Liver (tissue), 3 donors: ENCODE measurements around the gene CUZD1.

Experiments used
- EGR1 ChIP-seq, 2 donors: IDR thresholded peaks; 2 replicates each; pipeline ENCODE4 v1.6.1; 2016 to 2018; ENCODE audit warnings: antibody characterized with exemption in 2 of 2, low read depth in 2 of 2
- FOXA1 ChIP-seq: IDR thresholded peaks from 2 replicates; pipeline ENCODE4 v1.6.1; 2016; ENCODE audit warnings: antibody characterized with exemption
- FOXA2 ChIP-seq: IDR thresholded peaks from 2 replicates; pipeline ENCODE4 v1.6.1; 2016; ENCODE audit warnings: antibody characterized with exemption
- HNF4G ChIP-seq: IDR thresholded peaks from 2 replicates; pipeline ENCODE4 v1.6.1; 2016; ENCODE audit warnings: antibody characterized with exemption
- JUND ChIP-seq, 2 donors: IDR thresholded peaks; 2 replicates each; pipeline ENCODE4 v1.6.1; 2016; ENCODE audit warnings: antibody characterized with exemption in 2 of 2
- MAX ChIP-seq: IDR thresholded peaks from 2 replicates; pipeline ENCODE4 v1.6.1; 2016; ENCODE audit warnings: antibody characterized with exemption
- RAD21 ChIP-seq, 2 donors: IDR thresholded peaks; 2 replicates each; pipeline ENCODE4 v1.6.1; 2016; ENCODE audit warnings: antibody characterized with exemption in 2 of 2, mild to moderate bottlenecking in 2 of 2
- SP1 ChIP-seq: IDR thresholded peaks from 2 replicates; pipeline ENCODE4 v1.6.1; 2018; ENCODE audit warnings: antibody characterized with exemption, mild to moderate bottlenecking
- TAF1 ChIP-seq: conservative IDR thresholded peaks from 2 replicates; pipeline ENCODE4 v1.6.1; 2016; ENCODE audit warnings: antibody characterized with exemption, mild to moderate bottlenecking
- YY1 ChIP-seq: IDR thresholded peaks from 2 replicates; pipeline ENCODE4 v1.6.1; 2016; ENCODE audit warnings: antibody characterized with exemption, mild to moderate bottlenecking
- TF ChIP-seq, protein P1 (sequence below): fragments of 150-350 bp; IDR thresholded peaks from 2 replicates; pipeline ENCODE4 v1.5.1; 2017; ENCODE audit warnings: improper control_type of control experiment, low read depth, low read length; ENCODE audit not compliant: missing input control
- TF ChIP-seq, protein P2 (sequence below): IDR thresholded peaks from 2 replicates; pipeline ENCODE4 v1.6.1; 2016; ENCODE audit warnings: antibody characterized with exemption, mild to moderate bottlenecking
- TF ChIP-seq, protein P3 (sequence below): IDR thresholded peaks from 2 replicates; pipeline ENCODE4 v1.6.1; 2016; ENCODE audit warnings: antibody characterized with exemption
- donor health status: healthy.
- donor health status: healthy.

GRCh38 chr10:122864194-122864592 is 18.5 kb upstream of the CUZD1 start:
- TF ChIP-seq, protein P1, sequence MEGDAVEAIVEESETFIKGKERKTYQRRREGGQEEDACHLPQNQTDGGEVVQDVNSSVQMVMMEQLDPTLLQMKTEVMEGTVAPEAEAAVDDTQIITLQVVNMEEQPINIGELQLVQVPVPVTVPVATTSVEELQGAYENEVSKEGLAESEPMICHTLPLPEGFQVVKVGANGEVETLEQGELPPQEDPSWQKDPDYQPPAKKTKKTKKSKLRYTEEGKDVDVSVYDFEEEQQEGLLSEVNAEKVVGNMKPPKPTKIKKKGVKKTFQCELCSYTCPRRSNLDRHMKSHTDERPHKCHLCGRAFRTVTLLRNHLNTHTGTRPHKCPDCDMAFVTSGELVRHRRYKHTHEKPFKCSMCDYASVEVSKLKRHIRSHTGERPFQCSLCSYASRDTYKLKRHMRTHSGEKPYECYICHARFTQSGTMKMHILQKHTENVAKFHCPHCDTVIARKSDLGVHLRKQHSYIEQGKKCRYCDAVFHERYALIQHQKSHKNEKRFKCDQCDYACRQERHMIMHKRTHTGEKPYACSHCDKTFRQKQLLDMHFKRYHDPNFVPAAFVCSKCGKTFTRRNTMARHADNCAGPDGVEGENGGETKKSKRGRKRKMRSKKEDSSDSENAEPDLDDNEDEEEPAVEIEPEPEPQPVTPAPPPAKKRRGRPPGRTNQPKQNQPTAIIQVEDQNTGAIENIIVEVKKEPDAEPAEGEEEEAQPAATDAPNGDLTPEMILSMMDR = no peak
- TF ChIP-seq, protein P2, sequence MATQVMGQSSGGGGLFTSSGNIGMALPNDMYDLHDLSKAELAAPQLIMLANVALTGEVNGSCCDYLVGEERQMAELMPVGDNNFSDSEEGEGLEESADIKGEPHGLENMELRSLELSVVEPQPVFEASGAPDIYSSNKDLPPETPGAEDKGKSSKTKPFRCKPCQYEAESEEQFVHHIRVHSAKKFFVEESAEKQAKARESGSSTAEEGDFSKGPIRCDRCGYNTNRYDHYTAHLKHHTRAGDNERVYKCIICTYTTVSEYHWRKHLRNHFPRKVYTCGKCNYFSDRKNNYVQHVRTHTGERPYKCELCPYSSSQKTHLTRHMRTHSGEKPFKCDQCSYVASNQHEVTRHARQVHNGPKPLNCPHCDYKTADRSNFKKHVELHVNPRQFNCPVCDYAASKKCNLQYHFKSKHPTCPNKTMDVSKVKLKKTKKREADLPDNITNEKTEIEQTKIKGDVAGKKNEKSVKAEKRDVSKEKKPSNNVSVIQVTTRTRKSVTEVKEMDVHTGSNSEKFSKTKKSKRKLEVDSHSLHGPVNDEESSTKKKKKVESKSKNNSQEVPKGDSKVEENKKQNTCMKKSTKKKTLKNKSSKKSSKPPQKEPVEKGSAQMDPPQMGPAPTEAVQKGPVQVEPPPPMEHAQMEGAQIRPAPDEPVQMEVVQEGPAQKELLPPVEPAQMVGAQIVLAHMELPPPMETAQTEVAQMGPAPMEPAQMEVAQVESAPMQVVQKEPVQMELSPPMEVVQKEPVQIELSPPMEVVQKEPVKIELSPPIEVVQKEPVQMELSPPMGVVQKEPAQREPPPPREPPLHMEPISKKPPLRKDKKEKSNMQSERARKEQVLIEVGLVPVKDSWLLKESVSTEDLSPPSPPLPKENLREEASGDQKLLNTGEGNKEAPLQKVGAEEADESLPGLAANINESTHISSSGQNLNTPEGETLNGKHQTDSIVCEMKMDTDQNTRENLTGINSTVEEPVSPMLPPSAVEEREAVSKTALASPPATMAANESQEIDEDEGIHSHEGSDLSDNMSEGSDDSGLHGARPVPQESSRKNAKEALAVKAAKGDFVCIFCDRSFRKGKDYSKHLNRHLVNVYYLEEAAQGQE = no peak
- TF ChIP-seq YY1 (no peak), SP1 (no peak), EGR1 (IDR thresholded peaks at IDR 0.05; ENCODE audit: low read depth in 2 of 2) (no peak), FOXA2 (no peak), MAX (no peak), JUND (IDR thresholded peaks at IDR 0.05) (no peak), TAF1 (no peak), HNF4G (no peak), FOXA1 (no peak), RAD21 (IDR thresholded peaks at IDR 0.05) (no peak)
- TF ChIP-seq, protein P3, sequence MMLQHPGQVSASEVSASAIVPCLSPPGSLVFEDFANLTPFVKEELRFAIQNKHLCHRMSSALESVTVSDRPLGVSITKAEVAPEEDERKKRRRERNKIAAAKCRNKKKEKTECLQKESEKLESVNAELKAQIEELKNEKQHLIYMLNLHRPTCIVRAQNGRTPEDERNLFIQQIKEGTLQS = no peak
